SK-N-SH treated with all-trans-retinoic acid at 6 μM for 48 hours (cell line): ENCODE results near the gene HRH3.

Experiments
- ATAC-seq: fragments of 200-7000 bp; cut with Tn5 transposase; 3 replicates; pipeline ENCODE4 v1.9.1; 2020; ENCODE audit warnings: mild to moderate bottlenecking, moderate library complexity
- ARNTL ChIP-seq: fragments of 450-650 bp; formaldehyde crosslinking; IDR thresholded peaks from 2 replicates; pipeline ENCODE4 v1.5.0; 2020; ENCODE audit warnings: low read depth, mild to moderate bottlenecking, moderate library complexity, borderline replicate concordance
- BACH2 ChIP-seq: fragments of 250-450 bp; sonication (Bioruptor Pico); IDR thresholded peaks from 2 replicates; pipeline ENCODE4 v1.9.0; 2021; ENCODE audit warnings: mild to moderate bottlenecking, borderline replicate concordance
- CSDC2 ChIP-seq: fragments of 250-450 bp; sonication (Bioruptor Pico); IDR thresholded peaks from 2 replicates; pipeline ENCODE4 v1.5.0; 2020; ENCODE audit warnings: mild to moderate bottlenecking, moderate library complexity
- ESRRG ChIP-seq: fragments of 250-450 bp; sonication (Bioruptor Pico); IDR thresholded peaks from 2 replicates; pipeline ENCODE4 v1.6.1; 2021; ENCODE audit warnings: mild to moderate bottlenecking
- ISL1 ChIP-seq: fragments of 250-450 bp; sonication (Bioruptor Pico); IDR thresholded peaks from 2 replicates; pipeline ENCODE4 v2.1.2; 2022; ENCODE audit warnings: mild to moderate bottlenecking, moderate library complexity
- OSR1 ChIP-seq: fragments of 250-450 bp; sonication (Bioruptor Pico); IDR thresholded peaks from 2 replicates; pipeline ENCODE4 v1.8.0; 2022; ENCODE audit warnings: moderate library complexity, mild to moderate bottlenecking, inconsistent platforms
- SNAI2 ChIP-seq: fragments of 250-450 bp; sonication (Bioruptor Pico); IDR thresholded peaks from 2 replicates; pipeline ENCODE4 v1.5.0; 2020; ENCODE audit warnings: mild to moderate bottlenecking, moderate library complexity
- TCF4 ChIP-seq: fragments of 250-450 bp; sonication (Bioruptor Pico); IDR thresholded peaks from 2 replicates; pipeline ENCODE4 v1.8.0; 2021; ENCODE audit warnings: mild to moderate bottlenecking, moderate library complexity, borderline replicate concordance
- TOX ChIP-seq: fragments of 250-450 bp; sonication (Bioruptor Pico); IDR thresholded peaks from 2 replicates; pipeline ENCODE4 v1.8.0; 2021; ENCODE audit warnings: mild to moderate bottlenecking, moderate library complexity, borderline replicate concordance
- ZC3H10 ChIP-seq: fragments of 250-450 bp; sonication (Bioruptor Pico); IDR thresholded peaks from 2 replicates; pipeline ENCODE4 v1.5.1; 2021; ENCODE audit warnings: mild to moderate bottlenecking, moderate library complexity
- ZFP3 ChIP-seq: fragments of 250-450 bp; sonication (Bioruptor Pico); IDR thresholded peaks from 2 replicates; pipeline ENCODE4 v1.5.0; 2020; ENCODE audit warnings: mild to moderate bottlenecking, moderate library complexity
- ZFP30 ChIP-seq: fragments of 450-650 bp; formaldehyde crosslinking; IDR thresholded peaks from 2 replicates; pipeline ENCODE4 v1.5.0; 2022; ENCODE audit warnings: mild to moderate bottlenecking, moderate library complexity
- ZNF565 ChIP-seq: fragments of 450-650 bp; formaldehyde crosslinking; conservative IDR thresholded peaks from 2 replicates; pipeline ENCODE4 v1.5.0; 2020; ENCODE audit warnings: low read depth, mild to moderate bottlenecking, moderate library complexity
- ZNF70 ChIP-seq: fragments of 450-650 bp; formaldehyde crosslinking; IDR thresholded peaks from 2 replicates; pipeline ENCODE4 v1.5.0; 2020; ENCODE audit warnings: mild to moderate bottlenecking, moderate library complexity
- ZNF8 ChIP-seq: fragments of 450-650 bp; formaldehyde crosslinking; IDR thresholded peaks from 2 replicates; pipeline ENCODE4 v1.5.0; 2020; ENCODE audit warnings: mild to moderate bottlenecking, moderate library complexity
- TF ChIP-seq, protein P1 (sequence below): fragments of 250-450 bp; sonication (Bioruptor Pico); IDR thresholded peaks from 2 replicates; pipeline ENCODE4 v1.8.0; 2020; ENCODE audit warnings: mild to moderate bottlenecking, moderate library complexity, borderline replicate concordance
- TF ChIP-seq, protein P2 (sequence below): fragments of 250-450 bp; sonication (Bioruptor Pico); IDR thresholded peaks from 2 replicates; pipeline ENCODE4 v1.5.0; 2020; ENCODE audit warnings: mild to moderate bottlenecking, moderate library complexity
- TF ChIP-seq, protein P3 (sequence below): fragments of 250-450 bp; sonication (Bioruptor Pico); IDR thresholded peaks from 2 replicates; pipeline ENCODE4 v1.5.1; 2021; ENCODE audit warnings: mild to moderate bottlenecking, moderate library complexity
- TF ChIP-seq, protein P4 (sequence below): fragments of 250-450 bp; sonication (Bioruptor Pico); IDR thresholded peaks from 2 replicates; pipeline ENCODE4 v1.8.0; 2021; ENCODE audit warnings: low read depth, mild to moderate bottlenecking, moderate library complexity, borderline replicate concordance

The HRH3 gene

DNA sequence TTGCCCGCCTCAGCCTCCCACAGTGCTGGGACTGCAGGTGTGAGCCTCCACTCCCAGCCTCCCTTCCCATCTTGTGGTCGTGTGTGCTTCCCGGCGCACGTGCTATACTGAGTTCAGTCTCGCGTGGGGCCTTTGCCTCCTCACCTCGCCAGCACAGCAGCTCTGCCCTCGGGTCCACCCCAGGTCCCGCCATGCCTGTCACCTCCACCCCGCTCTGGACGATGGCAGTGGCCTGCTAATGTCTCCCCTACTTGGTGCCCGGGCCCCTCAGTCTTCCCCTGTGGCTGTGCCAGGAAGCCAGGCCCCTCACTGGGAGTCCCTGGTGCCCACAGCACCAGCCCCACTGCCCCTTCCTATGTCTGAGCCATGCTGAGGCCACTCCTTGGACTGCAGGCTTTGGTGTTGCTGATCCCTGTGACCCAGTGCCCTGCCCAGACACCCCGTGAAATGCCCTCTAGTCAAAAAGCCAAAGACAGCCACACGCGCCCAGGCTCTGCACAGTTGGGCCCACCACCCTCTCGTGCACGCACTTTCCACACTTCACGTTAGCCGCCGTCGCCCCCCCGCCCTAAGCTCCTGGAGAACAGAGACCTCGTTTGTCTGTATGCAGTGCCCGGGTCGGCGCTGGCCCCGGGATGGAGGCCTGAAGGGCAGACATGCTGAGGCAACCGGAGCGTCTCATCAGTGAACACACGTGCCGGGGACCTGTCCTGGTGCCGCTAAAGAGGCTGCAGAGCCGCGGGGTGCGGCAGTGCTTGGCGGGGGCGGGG, 14.3 kb downstream of the HRH3 start:
- no peak for TF ChIP-seq ESRRG (CRISPR knock-in tag)
- TF ChIP-seq ZFP30 (CRISPR knock-in tag): no peak
- TF ChIP-seq, protein P1, sequence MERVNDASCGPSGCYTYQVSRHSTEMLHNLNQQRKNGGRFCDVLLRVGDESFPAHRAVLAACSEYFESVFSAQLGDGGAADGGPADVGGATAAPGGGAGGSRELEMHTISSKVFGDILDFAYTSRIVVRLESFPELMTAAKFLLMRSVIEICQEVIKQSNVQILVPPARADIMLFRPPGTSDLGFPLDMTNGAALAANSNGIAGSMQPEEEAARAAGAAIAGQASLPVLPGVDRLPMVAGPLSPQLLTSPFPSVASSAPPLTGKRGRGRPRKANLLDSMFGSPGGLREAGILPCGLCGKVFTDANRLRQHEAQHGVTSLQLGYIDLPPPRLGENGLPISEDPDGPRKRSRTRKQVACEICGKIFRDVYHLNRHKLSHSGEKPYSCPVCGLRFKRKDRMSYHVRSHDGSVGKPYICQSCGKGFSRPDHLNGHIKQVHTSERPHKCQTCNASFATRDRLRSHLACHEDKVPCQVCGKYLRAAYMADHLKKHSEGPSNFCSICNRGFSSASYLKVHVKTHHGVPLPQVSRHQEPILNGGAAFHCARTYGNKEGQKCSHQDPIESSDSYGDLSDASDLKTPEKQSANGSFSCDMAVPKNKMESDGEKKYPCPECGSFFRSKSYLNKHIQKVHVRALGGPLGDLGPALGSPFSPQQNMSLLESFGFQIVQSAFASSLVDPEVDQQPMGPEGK: no peak
- no peak for TF ChIP-seq ARNTL
- TF ChIP-seq ZNF8 (CRISPR knock-in tag): no peak
- TF ChIP-seq ISL1 (CRISPR knock-in tag): no peak
- TF ChIP-seq, all 23 proteins: peak for 0
- no peak for ATAC-seq

DNA sequence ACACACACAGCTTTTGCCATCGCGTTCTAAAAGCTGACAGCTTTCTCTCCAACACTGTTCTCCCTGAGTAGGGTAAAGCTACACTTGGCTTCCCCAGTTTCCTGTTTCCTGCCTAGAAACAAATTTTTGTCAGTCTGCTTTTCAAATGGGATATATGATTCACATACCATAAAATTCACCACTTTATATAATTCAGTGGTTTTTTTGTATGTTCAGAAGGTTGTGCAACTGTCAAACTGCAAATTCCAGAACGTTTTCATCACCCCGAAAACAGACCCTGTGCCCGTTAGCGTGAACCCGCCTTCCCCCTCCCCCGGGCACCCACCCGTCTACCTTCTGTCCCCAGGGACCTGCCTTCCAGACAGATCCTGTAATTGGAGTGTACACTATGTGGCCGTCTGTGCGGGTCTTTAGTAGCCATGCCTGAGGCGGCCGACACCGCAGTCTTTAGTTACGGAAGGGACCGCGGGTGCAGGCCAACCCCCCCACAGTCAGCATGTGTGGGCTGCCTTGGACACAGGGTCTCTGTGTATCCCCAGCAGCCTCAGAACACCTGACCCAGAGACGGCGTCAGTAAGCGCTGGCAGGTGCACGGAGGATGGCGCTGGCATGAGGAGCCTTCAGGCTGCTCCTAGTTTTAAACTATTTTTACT, 16.6 kb downstream of the HRH3 start:
- no peak for ATAC-seq
- TF ChIP-seq ESRRG (CRISPR knock-in tag) (no peak), ZFP3 (no peak), SNAI2 (CRISPR knock-in tag) (no peak)
- TF ChIP-seq, protein P2, sequence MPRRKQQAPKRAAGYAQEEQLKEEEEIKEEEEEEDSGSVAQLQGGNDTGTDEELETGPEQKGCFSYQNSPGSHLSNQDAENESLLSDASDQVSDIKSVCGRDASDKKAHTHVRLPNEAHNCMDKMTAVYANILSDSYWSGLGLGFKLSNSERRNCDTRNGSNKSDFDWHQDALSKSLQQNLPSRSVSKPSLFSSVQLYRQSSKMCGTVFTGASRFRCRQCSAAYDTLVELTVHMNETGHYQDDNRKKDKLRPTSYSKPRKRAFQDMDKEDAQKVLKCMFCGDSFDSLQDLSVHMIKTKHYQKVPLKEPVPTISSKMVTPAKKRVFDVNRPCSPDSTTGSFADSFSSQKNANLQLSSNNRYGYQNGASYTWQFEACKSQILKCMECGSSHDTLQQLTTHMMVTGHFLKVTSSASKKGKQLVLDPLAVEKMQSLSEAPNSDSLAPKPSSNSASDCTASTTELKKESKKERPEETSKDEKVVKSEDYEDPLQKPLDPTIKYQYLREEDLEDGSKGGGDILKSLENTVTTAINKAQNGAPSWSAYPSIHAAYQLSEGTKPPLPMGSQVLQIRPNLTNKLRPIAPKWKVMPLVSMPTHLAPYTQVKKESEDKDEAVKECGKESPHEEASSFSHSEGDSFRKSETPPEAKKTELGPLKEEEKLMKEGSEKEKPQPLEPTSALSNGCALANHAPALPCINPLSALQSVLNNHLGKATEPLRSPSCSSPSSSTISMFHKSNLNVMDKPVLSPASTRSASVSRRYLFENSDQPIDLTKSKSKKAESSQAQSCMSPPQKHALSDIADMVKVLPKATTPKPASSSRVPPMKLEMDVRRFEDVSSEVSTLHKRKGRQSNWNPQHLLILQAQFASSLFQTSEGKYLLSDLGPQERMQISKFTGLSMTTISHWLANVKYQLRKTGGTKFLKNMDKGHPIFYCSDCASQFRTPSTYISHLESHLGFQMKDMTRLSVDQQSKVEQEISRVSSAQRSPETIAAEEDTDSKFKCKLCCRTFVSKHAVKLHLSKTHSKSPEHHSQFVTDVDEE: no peak
- TF ChIP-seq, protein P3, sequence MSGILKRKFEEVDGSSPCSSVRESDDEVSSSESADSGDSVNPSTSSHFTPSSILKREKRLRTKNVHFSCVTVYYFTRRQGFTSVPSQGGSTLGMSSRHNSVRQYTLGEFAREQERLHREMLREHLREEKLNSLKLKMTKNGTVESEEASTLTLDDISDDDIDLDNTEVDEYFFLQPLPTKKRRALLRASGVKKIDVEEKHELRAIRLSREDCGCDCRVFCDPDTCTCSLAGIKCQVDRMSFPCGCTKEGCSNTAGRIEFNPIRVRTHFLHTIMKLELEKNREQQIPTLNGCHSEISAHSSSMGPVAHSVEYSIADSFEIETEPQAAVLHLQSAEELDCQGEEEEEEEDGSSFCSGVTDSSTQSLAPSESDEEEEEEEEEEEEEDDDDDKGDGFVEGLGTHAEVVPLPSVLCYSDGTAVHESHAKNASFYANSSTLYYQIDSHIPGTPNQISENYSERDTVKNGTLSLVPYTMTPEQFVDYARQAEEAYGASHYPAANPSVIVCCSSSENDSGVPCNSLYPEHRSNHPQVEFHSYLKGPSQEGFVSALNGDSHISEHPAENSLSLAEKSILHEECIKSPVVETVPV (CRISPR knock-in tag): no peak

DNA sequence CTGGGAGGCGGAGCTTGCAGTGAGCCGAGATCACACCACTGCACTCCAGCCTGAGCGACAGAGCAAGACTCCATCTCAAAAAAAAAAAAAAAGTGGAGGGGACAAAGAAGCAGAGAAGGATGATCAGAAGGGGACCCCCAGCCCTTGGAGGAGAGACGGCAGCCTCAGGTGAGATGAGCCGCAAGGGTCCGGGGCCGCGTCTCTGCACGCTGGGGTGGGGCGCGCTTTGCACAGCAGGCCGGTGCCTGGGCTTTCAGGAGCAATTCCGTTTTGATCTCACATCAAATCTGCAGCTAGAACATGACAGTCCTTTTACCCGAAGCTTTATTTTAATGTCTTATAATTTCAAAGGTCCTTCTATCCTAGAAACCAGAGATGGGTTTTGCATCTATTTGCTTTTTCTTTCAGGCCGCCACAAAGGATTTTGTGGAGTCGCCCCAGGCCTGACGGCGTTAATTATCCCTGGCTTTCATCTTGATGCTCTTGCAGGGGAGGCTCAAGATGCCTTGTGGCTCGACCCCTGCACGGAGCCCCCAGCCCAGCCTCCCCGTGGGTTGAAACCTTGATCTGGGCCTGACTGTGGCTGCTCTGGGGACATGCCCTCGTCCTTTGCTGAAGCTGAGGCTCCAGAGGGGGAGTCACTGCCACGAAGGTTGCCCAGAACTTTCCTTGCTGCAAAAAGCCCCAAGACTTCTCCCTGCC, 17.3 kb downstream of the HRH3 start:
- TF ChIP-seq, protein P2: no peak
- TF ChIP-seq ZFP3 (no peak), CSDC2 (no peak), BACH2 (CRISPR knock-in tag) (no peak), OSR1 (CRISPR knock-in tag) (no peak), ZC3H10 (CRISPR knock-in tag) (no peak), ZNF70 (CRISPR knock-in tag) (no peak), SNAI2 (CRISPR knock-in tag) (no peak), ARNTL (no peak), ESRRG (CRISPR knock-in tag) (no peak), TOX (CRISPR knock-in tag) (no peak), TCF4 (CRISPR knock-in tag) (no peak), ZNF565 (CRISPR knock-in tag) (no peak), ZNF8 (CRISPR knock-in tag) (no peak)
- TF ChIP-seq, protein P4, sequence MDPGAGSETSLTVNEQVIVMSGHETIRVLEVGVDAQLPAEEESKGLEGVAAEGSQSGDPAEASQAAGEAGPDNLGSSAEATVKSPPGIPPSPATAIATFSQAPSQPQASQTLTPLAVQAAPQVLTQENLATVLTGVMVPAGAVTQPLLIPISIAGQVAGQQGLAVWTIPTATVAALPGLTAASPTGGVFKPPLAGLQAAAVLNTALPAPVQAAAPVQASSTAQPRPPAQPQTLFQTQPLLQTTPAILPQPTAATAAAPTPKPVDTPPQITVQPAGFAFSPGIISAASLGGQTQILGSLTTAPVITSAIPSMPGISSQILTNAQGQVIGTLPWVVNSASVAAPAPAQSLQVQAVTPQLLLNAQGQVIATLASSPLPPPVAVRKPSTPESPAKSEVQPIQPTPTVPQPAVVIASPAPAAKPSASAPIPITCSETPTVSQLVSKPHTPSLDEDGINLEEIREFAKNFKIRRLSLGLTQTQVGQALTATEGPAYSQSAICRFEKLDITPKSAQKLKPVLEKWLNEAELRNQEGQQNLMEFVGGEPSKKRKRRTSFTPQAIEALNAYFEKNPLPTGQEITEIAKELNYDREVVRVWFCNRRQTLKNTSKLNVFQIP (CRISPR knock-in tag): no peak

More for the DNA sequence above, 17.3 kb downstream of the HRH3 start:
- ATAC-seq: no peak
